Heart left ventricle (tissue), 16 donors: ENCODE results near the gene OGT. TPM values are rescaled to one million over a fixed set of nuclear protein-coding genes. Genes with fewer than 3 reads are reported as not detected.
A peak's percentile ranks its signal among the peaks of the same experiment; 100 is the strongest.

ENCODE experiments used
- ATAC-seq, 4 donors: fragments of 200-7000 bp; cut with Tn5 transposase; one replicate each; pipeline ENCODE4 v1.9.1; 2020 to 2022; ENCODE audit warnings: moderate library complexity in 4 of 4, mild to moderate bottlenecking in 3 of 4, moderate number of reproducible peaks in 1 of 4
- DNase-seq, 5 donors: peaks; one replicate each; pipeline ENCODE4 v3.0.0-alpha.2; 2020
- H3K27ac ChIP-seq, 12 donors: fragments of 200-600 bp; sonication (generic) in 4 of 12; one replicate each; pipeline versions ENCODE4 v1.5.0 to v1.8.0; 2016 to 2022; ENCODE audit warnings: mild to moderate bottlenecking in 2 of 12
- H3K27me3 ChIP-seq, 9 donors: fragments of 200-600 bp; sonication (generic) in 2 of 9; one replicate each; pipeline versions ENCODE4 v1.5.1 to v1.8.0; 2016 to 2022; ENCODE audit warnings: mild to moderate bottlenecking in 3 of 9
- H3K36me3 ChIP-seq, 9 donors: fragments of 200-600 bp; sonication (generic) in 2 of 9; one replicate each; pipeline versions ENCODE4 v1.5.0 to v1.8.0; 2018 to 2022; ENCODE audit warnings: mild to moderate bottlenecking in 2 of 9
- H3K4me1 ChIP-seq, 12 donors: fragments of 200-600 bp; sonication (generic) in 4 of 12; one replicate each; pipeline versions ENCODE4 v1.5.0 to v1.8.0; 2016 to 2022; ENCODE audit warnings: mild to moderate bottlenecking in 3 of 12
- H3K4me3 ChIP-seq, 12 donors: fragments of 200-600 bp; sonication (generic) in 4 of 12; one replicate each; pipeline versions ENCODE4 v1.5.0 to v1.8.0; 2017 to 2022; ENCODE audit warnings: mild to moderate bottlenecking in 9 of 12, moderate library complexity in 4 of 12
- H3K9me3 ChIP-seq, 12 donors: fragments of 200-600 bp; sonication (generic) in 4 of 12; one replicate each; pipeline versions ENCODE4 v1.5.0 to v1.8.0; 2016 to 2022; ENCODE audit warnings: mild to moderate bottlenecking in 1 of 12
- POLR2A ChIP-seq, 2 donors: fragments of 450-650 bp; IDR thresholded peaks; one replicate each; pipeline ENCODE4 v1.6.1; 2017; ENCODE audit warnings: antibody characterized with exemption in 2 of 2, mild to moderate bottlenecking in 2 of 2, moderate library complexity in 2 of 2
- WGBS, 4 donors: extraction: QIAGEN DNeasy Blood & Tissue Kit in 2 of 4; methylation state at CpG; one replicate each; pipeline versions ENCODE4 v1.1.5 to v1.1.7; 2013 to 2018; 5-methylcytosine and 5-hydroxymethylcytosine counted together
- intact Hi-C, 10 donors: fragments of 100-400 bp; cut with DNase I; formaldehyde crosslinking; loops; one replicate each; pipeline versions ENCODE4 v1.11.1 to v1.14.2; 2022
- polyA plus RNA-seq, 2 donors: library from polyadenylated mRNA; stranded (reverse); fragments of 200-250 nt; gene quantifications; one replicate each; pipeline ENCODE4 v1.2.3, GENCODE V29; 2013
- total RNA-seq, 9 donors: library from RNA; depleted of rRNA in 2 of 9; stranded (reverse); fragments of >200 nt in 2 of 9; fragmentation: NEBNext Ultra II Directional in 3 of 9; extraction: Animal tissue kit (Norgen Biotek cat#: 25700) in 3 of 9; gene quantifications; one replicate each; pipeline versions ENCODE4 v1.1.0 to v1.2.4, GENCODE V29; 2016 to 2023
- TF ChIP-seq, protein P1 (sequence below), 12 donors: fragments of 200-600 bp; sonication (generic) in 4 of 12; IDR thresholded peaks; one replicate each; pipeline versions ENCODE4 v1.5.0 to v1.8.0; 2018 to 2022; ENCODE audit warnings: antibody characterized with exemption in 12 of 12, mild to moderate bottlenecking in 5 of 12
- donor health status: ischemic (EF 13 %, LVEDD 7.1; RV severe dilation, severe dysfunction).
- donor health status: healthy with polysubstance abuse.
- donor health status: DM: no; HTN: yes; CAD: no.
- donor health status: DM: no; HTN: no; CAD: no.
- donor health status: ischemic (EF 25% LVEDD 6.9; RV normal size, moderate dysfunction).
- donor health status: ischemic (EF 25% LVEDD 5.7; RV mildly dilated, moderate dysfunction).
- donor health status: healthy.
- donor health status: DM: yes; HTN: yes; CAD: no.
- donor health status: ischemic (EF 35%, LVEDD 5.7; RV mildly dilated, moderate dysfunction).
- donor health status: nonischemic (EF 11% LVEDD 7.7; RV severe dilation, severe dysfunction).
- donor health status: DM: yes; HTN: yes; CAD: no.
- donor health status: PGD.
- donor health status: ischemic (EF 29% LVEDD 5.4; RV normal size, mild dysfunction).
- donor health status: nonischemic (EF 23%, LVEDD 6.1; RV moderate dilation, normal function).

Gene OGT
- total and polyA plus RNA-seq, 11 donors, result 20.0 to 84.1 (median 71.2) TPM

DNA sequence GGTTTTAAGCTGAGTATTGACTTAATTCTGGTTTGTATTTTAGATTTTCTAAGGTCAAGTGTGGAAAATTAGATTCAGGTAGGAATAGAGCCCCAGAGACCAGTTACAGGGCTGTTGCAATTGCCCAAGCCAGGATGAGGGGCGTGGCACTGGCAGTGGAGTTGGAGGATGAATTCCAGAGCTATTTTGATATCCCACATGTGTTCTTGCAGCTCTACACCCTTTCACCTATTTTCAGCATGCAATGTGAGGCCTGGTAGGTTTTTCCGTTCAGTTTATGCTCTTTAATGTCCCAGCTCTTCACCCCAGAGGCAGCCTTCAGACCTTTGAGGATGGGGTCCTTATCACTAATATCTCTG, 17.9 kb upstream of the OGT start:
- intact Hi-C loops, result no loop called here
- H3K4me1 ChIP-seq, result no peaks in the 10 kb centered on the region
- no peaks in the 10 kb centered on the region for H3K36me3 ChIP-seq
- ATAC-seq (peak; percentile 87 to 96 (median 93)), DNase-seq (peak in 4 of 5 donors; percentile 18 to 56 (median 38))
- peaks cover 0 to 9% (median 0%) of the 10 kb centered on the region in 12 donors for H3K9me3 ChIP-seq
- no peak for TF ChIP-seq POLR2A (IDR thresholded peaks at IDR 0.05)
- TF ChIP-seq, protein P1, sequence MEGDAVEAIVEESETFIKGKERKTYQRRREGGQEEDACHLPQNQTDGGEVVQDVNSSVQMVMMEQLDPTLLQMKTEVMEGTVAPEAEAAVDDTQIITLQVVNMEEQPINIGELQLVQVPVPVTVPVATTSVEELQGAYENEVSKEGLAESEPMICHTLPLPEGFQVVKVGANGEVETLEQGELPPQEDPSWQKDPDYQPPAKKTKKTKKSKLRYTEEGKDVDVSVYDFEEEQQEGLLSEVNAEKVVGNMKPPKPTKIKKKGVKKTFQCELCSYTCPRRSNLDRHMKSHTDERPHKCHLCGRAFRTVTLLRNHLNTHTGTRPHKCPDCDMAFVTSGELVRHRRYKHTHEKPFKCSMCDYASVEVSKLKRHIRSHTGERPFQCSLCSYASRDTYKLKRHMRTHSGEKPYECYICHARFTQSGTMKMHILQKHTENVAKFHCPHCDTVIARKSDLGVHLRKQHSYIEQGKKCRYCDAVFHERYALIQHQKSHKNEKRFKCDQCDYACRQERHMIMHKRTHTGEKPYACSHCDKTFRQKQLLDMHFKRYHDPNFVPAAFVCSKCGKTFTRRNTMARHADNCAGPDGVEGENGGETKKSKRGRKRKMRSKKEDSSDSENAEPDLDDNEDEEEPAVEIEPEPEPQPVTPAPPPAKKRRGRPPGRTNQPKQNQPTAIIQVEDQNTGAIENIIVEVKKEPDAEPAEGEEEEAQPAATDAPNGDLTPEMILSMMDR (IDR thresholded peaks at IDR 0.05), result no peak
- H3K4me3 ChIP-seq, result no peak overlapping the region
- no peaks in the 10 kb centered on the region for H3K27me3 ChIP-seq
- WGBS, 4 donors, result 44 to 61% (median 48%) methylated on average over 2 of the region's 2 CpGs
- H3K27ac ChIP-seq, result peak overlapping the region in 11 of 12 donors; percentile 20 to 86 (median 74)

- WGBS, 4 donors, result 72 to 96% (median 85%) methylated on average over 3 of the region's 3 CpGs
- DNase-seq, result no peak
- H3K27me3 ChIP-seq, result no peaks in the 10 kb centered on the region
- H3K4me3 ChIP-seq, result no peak overlapping the region
- H3K27ac ChIP-seq, result no peak overlapping the region
- intact Hi-C loops, result no loop called here
- H3K9me3 ChIP-seq, result no peaks in the 10 kb centered on the region
- H3K36me3 ChIP-seq, result no peaks in the 10 kb centered on the region
- no peaks in the 10 kb centered on the region for H3K4me1 ChIP-seq
- ATAC-seq, result no peak
- no peak for TF ChIP-seq POLR2A (IDR thresholded peaks at IDR 0.05)
- TF ChIP-seq, protein P1 (IDR thresholded peaks at IDR 0.05), result no peak
Measured at GRCh38 chrX:71525316-71525715, 7.6 kb upstream of the OGT start.

GRCh38 chrX:71532078-71532752, 689 bp upstream of the OGT start:
- ATAC-seq, result peak in 2 of 4 donors; percentile 3 to 29
- WGBS, 4 donors, result 3 to 43% (median 22%) methylated on average over 25 of the region's 25 CpGs
- intact Hi-C loops, result loop anchor here in 1 of 10 donors (5.0 kb wide), 2 partner anchors 40 kb away; no protein-coding TSS in a partner anchor

DNA sequence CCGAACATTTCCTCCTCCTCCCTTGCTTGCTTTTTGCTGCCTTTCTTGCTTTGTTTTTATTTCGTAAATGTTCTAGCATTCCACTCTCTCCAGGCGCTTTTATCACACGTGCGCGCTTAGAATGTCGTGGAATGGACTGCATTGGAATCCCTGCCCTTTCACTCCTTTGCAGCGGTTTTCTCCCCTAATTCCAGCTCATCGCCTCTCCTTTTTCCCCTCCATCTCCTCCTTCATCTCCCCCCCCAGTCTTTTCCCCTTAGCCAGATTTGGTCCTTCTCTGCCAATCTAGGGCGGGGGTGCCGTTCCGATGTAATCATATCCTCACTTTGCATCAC, 579 bp downstream of the OGT start:
- peak in 2 of 4 donors; percentile 3 to 7 for ATAC-seq
- peaks cover 0 to 10% (median 0%) of the 10 kb centered on the region in 12 donors for H3K9me3 ChIP-seq

More at GRCh38 chrX:71532078-71532752, 689 bp upstream of the OGT start:
- peak overlapping the region; percentile 2 to 99 (median 81) for H3K4me3 ChIP-seq
- DNase-seq, result no peak
- H3K9me3 ChIP-seq, result peaks cover 0 to 10% (median 0%) of the 10 kb centered on the region in 12 donors
- no peak for TF ChIP-seq POLR2A (IDR thresholded peaks at IDR 0.05)
- TF ChIP-seq, protein P1 (IDR thresholded peaks at IDR 0.05), result no peak
- H3K27ac ChIP-seq, result peak overlapping the region; percentile 80 to 98 (median 89)
- H3K27me3 ChIP-seq, result no peaks in the 10 kb centered on the region
- peaks cover 0 to 24% (median 8%) of the 10 kb centered on the region in 12 donors for H3K4me1 ChIP-seq
- H3K36me3 ChIP-seq, result peaks cover 0 to 1% (median 0%) of the 10 kb centered on the region in 9 donors

More for the DNA sequence above, 579 bp downstream of the OGT start:
- peaks cover 0 to 37% (median 10%) of the 10 kb centered on the region in 12 donors for H3K4me1 ChIP-seq
- 0 to 34% (median 16%) methylated on average over 12 of the region's 12 CpGs for WGBS, 4 donors
- peak overlapping the region; percentile 80 to 98 (median 92) for H3K27ac ChIP-seq
- no peak for DNase-seq
- H3K36me3 ChIP-seq, result peaks cover 0 to 13% (median 6%) of the 10 kb centered on the region in 9 donors
- H3K4me3 ChIP-seq, result peak overlapping the region; percentile 53 to 99 (median 81)
- intact Hi-C loops, result loop anchor here in 1 of 10 donors (5.0 kb wide), 2 partner anchors 39 to 41 kb away; no protein-coding TSS in a partner anchor
- no peaks in the 10 kb centered on the region for H3K27me3 ChIP-seq
- TF ChIP-seq POLR2A (IDR thresholded peaks at IDR 0.05), result no peak
- TF ChIP-seq, protein P1 (IDR thresholded peaks at IDR 0.05), result no peak
